SW480 (cell line): ENCODE results near the gene PRH1.

Experiments
- DNase-seq: peaks from one replicate; pipeline ENCODE4 v3.0.0-alpha.2; 2016; ENCODE audit warnings: low spot score

Gene PRH1

DNA sequence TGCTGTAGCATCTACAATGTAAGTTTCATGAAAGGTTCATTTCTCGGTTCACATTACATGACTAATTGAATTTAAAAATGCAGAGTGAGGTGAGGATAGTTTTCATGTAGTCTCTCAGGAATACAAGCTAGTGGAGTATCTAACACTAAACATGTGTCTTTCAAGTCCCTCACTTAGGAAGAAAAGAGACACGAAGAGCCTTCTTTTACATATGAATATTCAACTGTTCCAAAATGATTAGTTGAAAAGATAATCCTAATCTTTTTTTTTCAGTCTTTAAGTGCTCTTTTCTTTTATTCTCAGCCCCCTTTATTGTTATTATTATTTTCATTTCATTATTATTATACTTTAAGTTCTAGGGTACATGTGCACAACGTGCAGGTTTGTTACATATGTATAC, 45.6 kb downstream of the PRH1 start:
- no peak for DNase-seq
